ENCODE results near the gene RUFY1.
"Not testable (repeated sequence)": the region's sequence is repeated elsewhere in the genome, so short reads cannot be mapped to it uniquely, and the experiment has no call there.

RUFY1 gene

GRCh38 chr5:179550511-179551342 lies at the start of gene RUFY1:
Gene RUFY1, plus strand, starts transcription at chr5:179550554. Its CDS starts 16 bp downstream, at chr5:179550570.
- DNase-seq: peak; percentile 59

DNA sequence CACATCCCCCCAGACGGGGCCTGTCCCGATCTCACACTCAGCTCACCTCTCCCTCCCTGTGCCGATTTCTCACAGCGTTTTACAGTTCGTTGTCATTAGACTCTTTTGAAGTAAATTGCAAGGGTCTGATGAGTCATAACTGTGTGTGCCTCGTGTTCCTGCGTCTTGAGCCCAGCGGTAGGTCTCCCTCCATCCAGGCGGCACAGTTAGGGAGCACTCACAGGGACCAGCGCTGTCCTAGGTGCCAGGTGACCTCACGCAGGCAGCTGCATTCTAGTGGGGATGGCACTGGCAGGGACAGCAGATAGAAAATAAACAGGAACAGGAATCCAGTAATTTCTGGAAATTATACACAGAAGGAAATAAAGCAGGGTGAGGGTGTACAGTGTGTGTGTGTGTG lies 48.4 kb upstream of the RUFY1 start:
- DNase-seq: not testable (repeated sequence)

DNA sequence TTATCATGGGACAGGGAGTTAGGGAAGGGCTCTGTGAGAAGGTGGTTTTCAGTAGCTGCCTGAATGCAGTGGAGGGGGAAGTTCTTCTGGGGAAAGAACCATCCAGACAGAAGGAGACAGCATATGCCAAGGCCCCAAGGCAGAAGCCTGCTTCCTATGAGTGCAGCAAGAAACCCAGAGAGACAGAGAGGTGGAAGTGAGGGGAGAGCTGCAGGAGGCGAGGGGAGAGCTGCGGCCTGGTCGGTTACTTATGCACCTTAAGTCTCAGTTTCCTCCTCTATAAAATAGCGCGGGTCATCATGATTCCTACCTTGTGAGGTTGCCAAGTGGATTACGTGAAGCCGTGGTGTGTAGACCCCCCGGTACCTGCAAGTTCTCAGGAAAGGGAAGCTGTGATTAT lies 47.9 kb upstream of the RUFY1 start:
- not testable (repeated sequence) for DNase-seq

- DNase-seq: no peak
Measured at GRCh38 chr5:179504191-179504590, 46.2 kb upstream of the RUFY1 start.

GRCh38 chr5:179504600-179505396 lies 45.6 kb upstream of the RUFY1 start:
- no peak for DNase-seq

DNA sequence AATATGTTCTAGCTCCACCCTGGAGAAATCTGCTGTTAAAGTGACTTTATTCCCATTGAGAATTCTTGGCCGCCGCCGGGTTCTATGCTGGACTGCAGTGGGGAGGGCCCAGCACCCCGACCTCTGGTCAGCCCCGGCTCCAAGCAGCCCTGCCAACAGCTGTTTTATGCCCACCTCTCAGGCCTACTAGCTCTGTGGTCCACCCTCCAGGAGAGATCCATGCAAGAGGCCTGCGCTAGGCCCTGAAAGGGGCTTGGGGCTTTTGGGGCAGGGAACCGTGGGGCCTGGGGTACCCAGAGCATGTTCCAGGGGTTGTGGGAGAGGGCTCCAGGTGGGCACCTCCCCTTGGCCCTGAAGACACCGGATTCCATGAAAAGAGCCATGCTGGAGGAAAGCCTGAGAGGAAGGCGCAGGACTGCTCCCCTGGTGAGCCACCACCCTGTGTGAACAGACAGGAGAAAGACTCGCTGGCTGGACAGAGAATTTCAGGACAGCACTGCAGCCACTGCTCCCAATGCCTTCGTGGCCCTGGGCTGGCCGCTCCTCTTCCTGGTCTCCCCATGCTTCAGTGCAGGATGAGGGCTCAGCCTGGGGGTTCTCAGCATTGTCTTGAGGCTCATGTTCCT lies 44.6 kb upstream of the RUFY1 start:
- no peak for DNase-seq

- no peak for DNase-seq
Measured at GRCh38 chr5:179509239-179509638, 41.1 kb upstream of the RUFY1 start.

DNA sequence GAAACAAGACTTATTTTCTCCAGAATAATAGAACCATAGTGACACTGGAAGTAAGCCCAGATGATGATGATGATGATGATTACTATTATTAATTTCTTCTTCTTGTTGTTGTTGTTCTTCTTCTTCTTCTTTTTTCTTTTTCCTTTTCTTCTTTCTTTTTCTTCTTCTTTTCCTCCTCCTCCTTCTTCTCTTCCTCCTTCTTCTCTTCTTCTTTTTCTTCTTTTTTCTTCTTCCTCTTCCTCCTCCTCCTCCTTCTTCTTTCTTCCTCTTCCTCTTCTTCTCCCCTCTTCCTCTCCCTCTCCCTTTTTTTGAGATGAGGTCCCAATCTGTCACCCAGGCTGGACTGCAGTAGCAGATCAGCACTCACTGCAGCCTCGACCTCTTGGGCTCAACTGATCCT lies 40.5 kb upstream of the RUFY1 start:
- DNase-seq: no peak

DNA sequence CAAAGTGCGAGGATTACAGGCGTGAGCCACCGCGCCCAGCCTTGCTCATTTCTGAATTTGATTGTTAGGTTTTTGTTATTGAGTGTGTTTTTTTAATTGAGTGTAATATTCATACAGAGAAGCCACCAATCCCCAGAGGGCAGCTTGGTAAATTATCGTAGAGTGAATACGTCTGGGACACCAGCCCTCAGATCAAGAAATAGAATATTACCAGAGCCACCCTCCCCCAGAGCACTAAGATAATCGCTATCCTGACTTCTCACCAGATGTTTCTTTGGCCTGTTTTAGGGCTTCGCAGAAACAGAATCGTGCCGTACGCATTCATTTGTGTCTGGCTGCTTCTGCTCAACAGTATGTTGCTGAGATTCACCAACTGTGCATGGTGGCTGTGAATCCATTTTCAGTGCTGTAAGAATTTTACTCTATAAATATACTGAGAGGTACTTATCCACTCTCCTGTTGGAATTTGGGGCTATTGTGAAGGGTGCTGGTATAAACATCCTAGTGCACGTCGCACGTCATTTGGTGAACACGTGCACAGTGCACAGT lies 37.8 kb upstream of the RUFY1 start:
- DNase-seq: no peak

DNA sequence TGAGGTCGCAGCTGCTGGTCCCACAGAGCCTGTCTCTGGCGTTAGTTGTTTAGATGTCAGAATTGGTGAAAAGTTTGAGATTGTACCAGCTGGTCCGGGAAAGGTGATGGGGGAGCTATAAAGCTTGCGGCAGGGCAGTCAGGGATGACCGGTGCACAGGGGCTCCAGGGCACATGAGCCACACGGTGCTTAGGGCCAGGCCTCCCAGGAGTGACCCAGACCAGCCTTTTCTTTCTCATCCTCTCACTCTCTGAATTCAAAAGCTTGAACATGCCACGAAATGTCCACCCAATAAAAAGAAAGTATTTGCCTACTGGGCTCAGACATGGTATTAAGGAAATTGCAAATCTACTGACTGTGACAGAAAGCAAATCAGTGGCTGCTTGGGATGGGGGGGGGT lies 34.9 kb upstream of the RUFY1 start:
- not testable (repeated sequence) for DNase-seq

GRCh38 chr5:179516221-179516620 lies 34.1 kb upstream of the RUFY1 start:
- DNase-seq: no peak

DNA sequence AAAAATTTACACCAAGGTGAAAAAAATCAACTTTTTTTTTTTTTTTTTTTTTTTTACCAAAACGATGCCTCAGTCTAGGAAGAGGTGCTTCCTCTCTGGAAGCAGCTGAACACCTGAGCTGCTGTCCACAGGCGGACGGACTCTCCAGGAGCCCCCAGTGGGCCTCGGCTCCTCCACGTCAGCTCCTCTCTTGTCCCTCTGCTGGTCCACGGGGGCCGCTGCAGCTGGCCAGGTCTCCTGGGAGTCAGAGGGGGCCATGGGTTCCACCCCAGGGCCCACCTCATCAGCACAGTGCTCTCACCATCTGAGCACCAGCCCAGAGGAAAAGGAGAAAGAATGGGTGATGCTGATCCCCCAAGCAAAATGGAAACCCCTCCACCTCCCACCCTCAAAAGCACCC lies 32.6 kb upstream of the RUFY1 start:
- not testable (repeated sequence) for DNase-seq

- not testable (repeated sequence) for DNase-seq
Measured at GRCh38 chr5:179518369-179518768, 32.0 kb upstream of the RUFY1 start.

GRCh38 chr5:179519416-179520070 lies 30.8 kb upstream of the RUFY1 start:
- not testable (repeated sequence) for DNase-seq

DNA sequence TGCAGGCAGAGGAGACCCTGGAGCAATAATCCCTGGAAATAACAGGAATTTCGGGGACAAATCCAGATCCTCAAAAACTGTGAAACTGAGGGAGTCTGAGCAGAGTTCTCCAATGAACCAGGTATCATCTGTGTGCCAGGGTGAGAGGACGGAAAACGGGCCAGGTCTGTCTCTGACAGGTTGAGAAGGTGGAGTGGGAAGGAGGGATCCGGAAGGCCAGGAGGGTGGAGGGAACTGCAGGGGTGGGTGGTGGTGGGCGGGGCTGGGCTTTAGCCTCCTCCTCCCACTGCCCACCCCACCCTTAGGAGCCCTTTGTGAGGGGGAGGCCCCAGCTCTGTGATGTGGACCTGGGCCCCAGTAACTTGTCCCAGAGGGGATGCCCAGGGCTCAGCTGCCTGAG lies 28.2 kb upstream of the RUFY1 start:
- DNase-seq: not testable (repeated sequence)

DNA sequence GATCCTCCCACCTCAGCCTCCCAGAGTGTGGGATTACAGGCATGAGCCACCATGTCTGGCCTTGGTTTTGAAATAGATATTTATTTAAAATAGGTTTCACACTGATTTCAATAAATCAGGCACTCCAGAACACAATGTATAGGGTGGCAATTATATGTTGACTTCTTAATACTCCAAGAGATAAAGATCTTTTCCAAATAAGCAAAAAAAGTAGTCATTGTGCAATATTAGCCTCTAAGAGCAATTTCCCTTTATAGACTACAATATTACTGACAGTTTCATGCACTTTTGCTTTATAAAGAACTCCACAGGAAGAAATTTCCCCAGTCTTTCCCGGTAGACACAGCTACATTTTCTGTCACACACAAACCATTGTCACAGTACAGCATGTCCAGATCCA lies 23.4 kb upstream of the RUFY1 start:
- DNase-seq: no peak

DNA sequence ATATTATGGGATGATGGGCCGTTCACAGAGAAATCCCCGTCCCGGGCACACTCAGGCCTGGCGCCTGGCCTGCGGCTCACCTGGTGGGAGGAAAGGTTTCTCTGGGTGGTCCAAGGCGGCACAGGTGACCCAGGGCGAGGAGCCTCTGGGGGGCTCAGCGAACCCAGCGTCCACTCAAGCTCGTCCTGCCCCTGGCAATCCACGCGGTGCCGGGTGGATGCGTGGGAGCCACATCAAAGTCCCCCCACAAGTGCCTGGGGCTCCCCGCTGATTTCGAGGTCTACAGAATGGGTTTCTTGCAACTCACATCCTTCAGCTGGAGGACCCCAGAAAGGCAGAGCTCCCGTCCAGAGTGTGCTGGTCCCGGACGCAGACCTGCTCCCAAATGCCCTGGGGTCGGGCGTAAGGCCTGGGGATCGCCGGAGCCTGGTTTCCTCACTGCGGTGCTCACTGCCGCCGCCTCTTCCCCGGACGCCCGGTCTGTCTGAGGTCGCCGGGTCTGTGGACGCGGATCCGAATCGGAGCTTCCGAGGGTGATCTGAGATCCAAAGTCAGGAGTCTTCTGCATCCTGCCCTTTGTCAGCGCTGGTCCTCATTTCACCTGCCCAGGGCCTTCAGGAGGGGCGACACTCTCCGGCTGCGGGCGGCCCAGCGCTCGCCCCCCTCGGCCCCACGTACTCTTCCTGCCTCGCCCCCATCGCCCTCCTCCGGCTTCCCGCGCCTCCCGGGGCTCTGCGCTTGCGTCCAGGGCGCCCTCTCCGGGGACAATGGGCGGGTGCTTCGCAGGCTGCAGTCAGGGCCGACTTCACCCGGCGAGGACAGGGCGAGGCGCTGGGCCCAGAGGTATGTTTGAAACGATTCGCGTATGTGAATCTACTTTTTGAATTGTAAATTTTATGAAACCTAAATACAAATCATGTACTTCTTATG lies 20.0 kb upstream of the RUFY1 start:
- DNase-seq: no peak

GRCh38 chr5:179533024-179533423 lies 17.3 kb upstream of the RUFY1 start:
- DNase-seq: no peak

DNA sequence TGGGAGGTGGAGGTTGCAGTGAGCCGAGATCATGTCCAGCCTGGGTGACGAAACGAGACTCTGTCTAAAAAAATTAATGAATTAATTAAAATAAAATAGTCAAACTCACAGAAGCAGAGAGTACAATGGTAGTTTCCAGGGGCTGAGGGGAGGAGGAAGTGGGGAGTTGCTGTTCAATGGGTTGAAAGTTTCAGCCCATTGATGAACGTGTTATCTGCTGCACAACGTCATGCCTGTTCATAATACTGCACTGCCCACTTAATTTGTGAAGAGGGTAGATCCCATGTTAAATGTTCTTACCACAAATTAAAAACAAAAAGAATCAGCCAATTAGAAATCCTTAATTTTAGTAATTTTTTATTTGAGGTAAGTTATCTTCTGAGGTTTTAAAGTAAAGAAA lies 16.4 kb upstream of the RUFY1 start:
- no peak for DNase-seq

- DNase-seq: no peak
Measured at GRCh38 chr5:179534431-179534830, 15.9 kb upstream of the RUFY1 start.

DNA sequence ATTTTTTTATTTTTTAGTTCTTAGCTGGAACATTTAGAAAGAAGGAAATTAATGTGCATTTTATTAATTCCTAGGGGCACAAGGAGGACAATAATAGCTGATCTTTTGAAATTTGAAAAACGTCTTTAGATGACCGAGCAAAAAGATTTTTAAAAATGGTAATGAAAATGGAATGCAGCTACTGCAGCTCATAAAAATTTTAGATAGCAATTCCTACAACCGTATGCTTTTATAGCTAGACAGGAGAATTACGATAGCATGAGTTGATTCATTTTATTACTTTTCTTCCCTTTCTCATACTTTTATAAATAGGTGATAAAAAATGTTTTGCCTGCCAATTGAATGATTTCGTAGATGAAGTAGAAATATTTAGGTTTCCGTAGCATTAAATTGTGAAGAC lies 13.7 kb upstream of the RUFY1 start:
- no peak for DNase-seq

- DNase-seq: no peak
Measured at GRCh38 chr5:179542170-179542569, 8.2 kb upstream of the RUFY1 start.

Data from T1000 (cell line).